ENCODE data around the gene SPATA24.
A peak's percentile ranks its signal among the peaks of the same experiment; 100 is the strongest.

The SPATA24 gene

DNA sequence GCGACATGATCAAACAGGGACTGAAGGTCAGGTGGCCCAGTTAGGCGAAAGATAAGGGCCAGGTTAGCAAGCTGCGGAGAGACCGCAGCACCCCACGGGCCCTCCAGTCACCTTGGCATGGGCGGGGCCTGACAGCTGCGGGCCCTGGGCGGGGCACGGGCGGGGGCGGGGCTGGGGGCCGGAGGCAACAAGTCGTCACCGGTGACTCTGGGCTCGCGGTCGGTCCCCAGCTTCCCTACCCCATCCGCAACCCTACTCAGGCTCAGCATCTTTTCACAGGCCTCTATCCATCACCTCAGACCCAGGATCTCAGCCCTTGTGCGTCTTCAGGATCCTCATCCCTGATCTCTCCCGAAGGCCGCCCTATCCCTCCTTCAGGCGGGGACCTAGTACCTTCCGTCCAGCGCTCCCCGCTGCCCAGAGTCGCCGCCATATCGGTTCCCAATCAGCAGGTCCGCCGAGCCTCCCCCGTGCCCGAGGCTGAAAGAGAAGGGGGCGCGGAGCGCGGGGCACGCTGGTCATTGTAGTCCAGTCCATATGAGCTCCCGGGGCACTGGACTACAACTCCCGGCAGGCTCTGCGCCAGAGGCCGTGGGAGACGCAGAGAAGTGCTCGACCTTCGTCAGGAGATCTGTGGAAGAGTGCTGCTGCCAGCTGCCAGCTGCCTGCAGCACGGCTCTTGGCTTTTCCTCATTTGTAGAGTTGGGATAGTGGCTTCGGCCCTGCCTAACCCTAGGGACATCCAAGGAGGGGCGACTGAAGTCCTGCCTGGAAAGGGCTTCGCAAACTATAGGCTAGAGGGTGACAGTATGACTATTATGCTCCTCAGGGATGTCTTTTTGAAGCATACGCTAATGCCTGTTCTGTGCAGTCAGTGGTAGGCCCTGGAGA is 35.4 kb upstream of the SPATA24 start, which contains the start of gene DNAJC18:
DNAJC18 (minus strand) TSS at position 513 of the 891 bp plus-strand sequence; CDS start at position 433, 80 bp downstream.
- Histone ChIP-seq H3K4me3 (ENCODE audit: low read length) (peak within 1 kb of the TSS; percentile 97), H3K79me2 (ENCODE audit: low read length) (no peaks in the 10 kb centered on the region), H3K4me2 (ENCODE audit: low read depth, low read length) (peak within 1 kb of the TSS; percentile 99), H3F3A (ENCODE audit: insufficient read depth, low read length) (0 out of 2 replicates have a peak, but pooled peaks cover 4% of the 10 kb centered on the region), H3K9me3 (replicated peaks; ENCODE audit: insufficient read depth, low read length) (no peaks in the 10 kb centered on the region), H3K36me3 (replicated peaks; ENCODE audit: insufficient read depth, low read length) (no peaks in the 10 kb centered on the region), H3K27me3 (replicated peaks; ENCODE audit: insufficient read depth, low read length) (no peaks in the 10 kb centered on the region), H3K9me2 (replicated peaks; ENCODE audit: insufficient read depth, low read length) (no peaks in the 10 kb centered on the region), H3K9ac (ENCODE audit: low read length) (peak within 1 kb of the TSS; percentile 94), H2AFZ (ENCODE audit: low read length) (peak within 1 kb of the TSS; percentile 100), H3K4me1 (ENCODE audit: low read length) (peaks cover 10% of the 10 kb centered on the region), H4K20me1 (ENCODE audit: insufficient read depth, low read length) (no peaks in the 10 kb centered on the region), H3K27ac (ENCODE audit: low read length) (peak within 1 kb of the TSS; percentile 93)
- TF ChIP-seq EZH2phosphoT487 (IDR thresholded peaks at IDR 0.05; ENCODE audit: low read length) (no peak), EZH2 (optimal IDR thresholded peaks at IDR 0.05; ENCODE audit: low read depth, low read length) (no peak)
- TF ChIP-seq, protein P1, sequence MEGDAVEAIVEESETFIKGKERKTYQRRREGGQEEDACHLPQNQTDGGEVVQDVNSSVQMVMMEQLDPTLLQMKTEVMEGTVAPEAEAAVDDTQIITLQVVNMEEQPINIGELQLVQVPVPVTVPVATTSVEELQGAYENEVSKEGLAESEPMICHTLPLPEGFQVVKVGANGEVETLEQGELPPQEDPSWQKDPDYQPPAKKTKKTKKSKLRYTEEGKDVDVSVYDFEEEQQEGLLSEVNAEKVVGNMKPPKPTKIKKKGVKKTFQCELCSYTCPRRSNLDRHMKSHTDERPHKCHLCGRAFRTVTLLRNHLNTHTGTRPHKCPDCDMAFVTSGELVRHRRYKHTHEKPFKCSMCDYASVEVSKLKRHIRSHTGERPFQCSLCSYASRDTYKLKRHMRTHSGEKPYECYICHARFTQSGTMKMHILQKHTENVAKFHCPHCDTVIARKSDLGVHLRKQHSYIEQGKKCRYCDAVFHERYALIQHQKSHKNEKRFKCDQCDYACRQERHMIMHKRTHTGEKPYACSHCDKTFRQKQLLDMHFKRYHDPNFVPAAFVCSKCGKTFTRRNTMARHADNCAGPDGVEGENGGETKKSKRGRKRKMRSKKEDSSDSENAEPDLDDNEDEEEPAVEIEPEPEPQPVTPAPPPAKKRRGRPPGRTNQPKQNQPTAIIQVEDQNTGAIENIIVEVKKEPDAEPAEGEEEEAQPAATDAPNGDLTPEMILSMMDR (IDR thresholded peaks at IDR 0.05; ENCODE audit: low read length): no peak
- peak; percentile 92 for DNase-seq

DNA sequence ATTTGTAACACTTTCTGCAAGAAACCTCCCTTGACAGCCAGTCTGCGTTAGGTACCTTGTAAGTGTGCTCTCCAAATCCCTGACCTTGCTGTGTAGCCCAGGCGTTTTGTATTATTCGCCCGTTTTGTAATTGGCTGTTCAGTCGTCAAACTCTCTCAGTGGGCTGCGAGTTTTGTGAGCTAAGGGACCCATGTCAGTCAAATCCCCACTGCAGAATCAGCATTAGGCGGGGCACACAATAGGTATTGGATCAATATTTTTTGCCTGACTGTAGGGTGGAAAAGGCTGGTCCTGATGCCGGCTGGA is 34.8 kb upstream of the SPATA24 start:
- Histone ChIP-seq H3F3A (ENCODE audit: insufficient read depth, low read length) (0 out of 2 replicates have a peak, but pooled peaks cover 4% of the 10 kb centered on the region), H3K27ac (ENCODE audit: low read length) (no peak overlapping the region), H3K79me2 (ENCODE audit: low read length) (no peaks in the 10 kb centered on the region), H3K9me3 (replicated peaks; ENCODE audit: insufficient read depth, low read length) (no peaks in the 10 kb centered on the region), H3K4me2 (ENCODE audit: low read depth, low read length) (peak overlapping the region; percentile 99), H3K4me1 (ENCODE audit: low read length) (peaks cover 10% of the 10 kb centered on the region), H3K9me2 (replicated peaks; ENCODE audit: insufficient read depth, low read length) (no peaks in the 10 kb centered on the region), H4K20me1 (ENCODE audit: insufficient read depth, low read length) (no peaks in the 10 kb centered on the region), H3K36me3 (replicated peaks; ENCODE audit: insufficient read depth, low read length) (no peaks in the 10 kb centered on the region), H3K27me3 (replicated peaks; ENCODE audit: insufficient read depth, low read length) (no peaks in the 10 kb centered on the region), H3K9ac (ENCODE audit: low read length) (peak overlapping the region; percentile 36; the same call in 1 of the 2 replicates), H2AFZ (ENCODE audit: low read length) (peak overlapping the region; percentile 96), H3K4me3 (ENCODE audit: low read length) (peak overlapping the region; percentile 97)
- TF ChIP-seq EZH2 (optimal IDR thresholded peaks at IDR 0.05; ENCODE audit: low read depth, low read length): no peak
- no peak for TF ChIP-seq EZH2phosphoT487 (IDR thresholded peaks at IDR 0.05; ENCODE audit: low read length)
- TF ChIP-seq, protein P1 (IDR thresholded peaks at IDR 0.05; ENCODE audit: low read length): no peak
- no peak for DNase-seq

DNA sequence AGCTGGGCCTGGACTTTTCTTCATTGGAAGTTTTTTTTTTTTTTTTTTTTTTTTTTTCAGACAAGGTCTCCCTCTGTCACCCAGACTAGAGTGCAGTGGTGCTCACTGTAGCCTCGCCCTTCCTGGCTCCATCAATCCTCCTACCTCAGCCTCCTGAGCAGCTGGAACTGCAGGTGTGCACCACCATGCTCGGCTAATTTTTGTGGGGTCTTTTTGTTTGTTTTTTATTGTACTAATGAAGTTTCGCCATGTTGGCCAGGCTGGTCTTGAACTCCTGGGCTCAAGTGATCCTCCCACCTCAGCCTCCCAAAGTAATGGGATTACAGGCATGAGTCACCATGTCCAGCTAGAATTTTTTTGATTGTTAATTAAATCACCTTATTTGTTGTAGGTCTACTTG is 31.8 kb upstream of the SPATA24 start:
- no peak overlapping the region for H3K4me2 ChIP-seq (ENCODE audit: low read depth, low read length)
- no peak overlapping the region for H3K4me3 ChIP-seq (ENCODE audit: low read length)
- no peaks in the 10 kb centered on the region for H4K20me1 ChIP-seq (ENCODE audit: insufficient read depth, low read length)
- no peak for TF ChIP-seq EZH2 (optimal IDR thresholded peaks at IDR 0.05; ENCODE audit: low read depth, low read length)
- TF ChIP-seq, protein P1 (IDR thresholded peaks at IDR 0.05; ENCODE audit: low read length): no peak
- TF ChIP-seq EZH2phosphoT487 (IDR thresholded peaks at IDR 0.05; ENCODE audit: low read length): no peak
- no peaks in the 10 kb centered on the region for H3K79me2 ChIP-seq (ENCODE audit: low read length)
- H3K9me3 ChIP-seq (replicated peaks; ENCODE audit: insufficient read depth, low read length): no peaks in the 10 kb centered on the region
- H3K4me1 ChIP-seq (ENCODE audit: low read length): peaks cover 10% of the 10 kb centered on the region
- 0 out of 2 replicates have a peak, but pooled peaks cover 4% of the 10 kb centered on the region for H3F3A ChIP-seq (ENCODE audit: insufficient read depth, low read length)
- H3K9ac ChIP-seq (ENCODE audit: low read length): no peak overlapping the region
- no peaks in the 10 kb centered on the region for H3K36me3 ChIP-seq (replicated peaks; ENCODE audit: insufficient read depth, low read length)
- H3K9me2 ChIP-seq (replicated peaks; ENCODE audit: insufficient read depth, low read length): no peaks in the 10 kb centered on the region
- H3K27me3 ChIP-seq (replicated peaks; ENCODE audit: insufficient read depth, low read length): no peaks in the 10 kb centered on the region
- no peak for DNase-seq
- H3K27ac ChIP-seq (ENCODE audit: low read length): no peak overlapping the region
- no peak overlapping the region for H2AFZ ChIP-seq (ENCODE audit: low read length)

All from MM.1S (cell line).